D721Med (cell line): Measurements from ENCODE around the gene TSPAN2.

Experiments used
- DNase-seq: peaks from one replicate; pipeline ENCODE4 v3.0.0; 2011; ENCODE audit warnings: low spot score; ENCODE audit not compliant: insufficient read length
- FAIRE-seq: peaks from 2 replicates; lab custom pipeline; 2011; peaks lifted over from hg19 to GRCh38; lab: Jason Lieb, UNC
- TF ChIP-seq, protein P1 (sequence below): IDR thresholded peaks from 2 replicates; pipeline ENCODE4 v1.5.1; 2012; ENCODE audit warnings: mild to moderate bottlenecking, control low read depth; ENCODE audit not compliant: insufficient read depth; ENCODE audit errors: missing control alignments

TSPAN2 gene

DNA sequence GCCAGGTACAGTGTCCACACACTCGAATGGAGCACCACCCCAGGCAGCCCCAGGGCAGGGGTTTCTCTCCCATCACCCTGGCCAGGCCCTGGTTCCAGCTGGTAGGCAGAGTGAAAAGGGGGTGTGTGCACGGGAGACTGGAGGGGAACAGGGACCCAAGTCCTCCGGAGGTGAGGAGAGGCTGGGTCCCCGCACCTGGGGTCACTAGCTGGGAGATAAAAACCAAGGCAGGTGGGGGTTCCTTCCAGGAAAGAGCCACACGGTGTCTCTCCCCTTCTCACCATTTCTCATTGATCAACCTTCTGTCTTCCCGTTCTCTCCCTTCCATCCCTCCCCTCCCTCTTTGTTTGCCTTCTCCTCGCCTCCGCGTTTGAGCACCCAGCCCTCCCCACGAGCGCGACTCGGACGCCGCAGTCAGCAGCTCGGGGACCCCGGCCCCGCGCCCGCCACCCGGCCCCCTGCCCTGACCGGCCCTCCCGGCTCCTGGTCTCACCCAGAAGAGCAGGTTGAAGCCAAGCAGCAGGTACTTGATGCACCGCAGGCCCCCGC lies 358 bp downstream of the TSPAN2 start:
- no peak for FAIRE-seq
- no peak for DNase-seq
- TF ChIP-seq, protein P1, sequence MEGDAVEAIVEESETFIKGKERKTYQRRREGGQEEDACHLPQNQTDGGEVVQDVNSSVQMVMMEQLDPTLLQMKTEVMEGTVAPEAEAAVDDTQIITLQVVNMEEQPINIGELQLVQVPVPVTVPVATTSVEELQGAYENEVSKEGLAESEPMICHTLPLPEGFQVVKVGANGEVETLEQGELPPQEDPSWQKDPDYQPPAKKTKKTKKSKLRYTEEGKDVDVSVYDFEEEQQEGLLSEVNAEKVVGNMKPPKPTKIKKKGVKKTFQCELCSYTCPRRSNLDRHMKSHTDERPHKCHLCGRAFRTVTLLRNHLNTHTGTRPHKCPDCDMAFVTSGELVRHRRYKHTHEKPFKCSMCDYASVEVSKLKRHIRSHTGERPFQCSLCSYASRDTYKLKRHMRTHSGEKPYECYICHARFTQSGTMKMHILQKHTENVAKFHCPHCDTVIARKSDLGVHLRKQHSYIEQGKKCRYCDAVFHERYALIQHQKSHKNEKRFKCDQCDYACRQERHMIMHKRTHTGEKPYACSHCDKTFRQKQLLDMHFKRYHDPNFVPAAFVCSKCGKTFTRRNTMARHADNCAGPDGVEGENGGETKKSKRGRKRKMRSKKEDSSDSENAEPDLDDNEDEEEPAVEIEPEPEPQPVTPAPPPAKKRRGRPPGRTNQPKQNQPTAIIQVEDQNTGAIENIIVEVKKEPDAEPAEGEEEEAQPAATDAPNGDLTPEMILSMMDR = no peak

DNA sequence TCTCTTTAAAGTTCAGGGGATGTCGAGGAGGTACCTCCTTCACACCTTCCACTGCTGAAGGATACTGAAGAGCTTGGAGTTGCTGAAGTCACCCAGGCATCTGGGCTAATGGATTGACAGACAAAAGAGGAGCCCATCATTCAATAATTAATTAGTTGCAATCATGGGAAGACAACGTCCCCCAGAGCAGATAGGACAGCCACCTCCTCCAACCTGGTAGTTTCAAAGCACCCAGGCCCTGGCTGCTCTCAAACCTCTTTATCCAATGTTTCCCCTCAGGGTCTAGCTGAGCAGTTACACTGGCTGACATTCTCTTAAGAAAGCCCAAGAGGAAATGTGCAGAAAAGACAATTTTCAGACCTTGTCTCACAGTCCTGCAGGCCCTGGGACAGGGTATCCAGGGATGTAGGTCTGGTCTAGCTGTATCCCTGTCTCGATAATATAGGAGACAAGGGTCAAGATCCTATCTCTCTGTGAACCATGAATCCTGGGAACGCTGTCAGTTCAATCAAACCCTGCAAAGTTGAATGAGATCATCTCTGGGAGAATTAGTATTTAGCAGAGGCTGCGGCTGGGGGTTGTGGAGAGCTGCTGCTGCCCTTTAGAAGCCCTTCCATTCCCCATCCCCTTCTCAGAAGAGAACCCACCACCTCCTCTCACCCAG lies 1.1 kb downstream of the TSPAN2 start:
- TF ChIP-seq, protein P1 = no peak
- DNase-seq (no peak), FAIRE-seq (no peak)

DNA sequence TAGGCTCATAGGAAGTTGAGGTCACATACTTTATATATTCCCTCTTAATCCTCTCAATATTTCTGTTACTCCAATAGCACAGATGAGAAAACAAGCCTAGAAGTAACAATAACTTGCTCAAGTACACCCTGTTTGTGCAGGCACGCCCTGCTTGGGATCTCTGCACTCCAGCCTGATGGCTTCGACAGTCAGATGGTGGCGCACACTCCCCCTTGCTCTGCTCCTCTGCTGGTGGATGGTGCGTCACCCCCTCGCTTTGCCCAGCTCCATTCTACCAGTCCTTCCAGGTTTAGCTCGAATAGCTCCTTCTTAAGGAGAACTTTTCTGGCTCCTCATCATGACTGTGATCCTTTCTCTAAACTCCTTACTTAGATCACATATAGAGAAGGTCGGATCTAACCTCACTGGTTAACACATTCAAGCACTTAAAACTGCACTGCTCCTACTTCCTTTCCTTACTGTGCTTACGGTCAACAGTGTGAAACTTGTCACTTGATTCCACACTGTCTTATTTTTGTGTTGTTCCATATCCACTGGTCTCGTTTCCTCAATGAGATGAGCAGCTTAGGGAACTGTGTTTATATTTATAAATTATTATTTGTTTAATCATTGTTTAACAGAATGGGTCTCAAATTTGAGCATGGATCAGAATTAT lies 3.0 kb downstream of the TSPAN2 start:
- DNase-seq (no peak), FAIRE-seq (no peak)
- TF ChIP-seq, protein P1 = no peak

DNA sequence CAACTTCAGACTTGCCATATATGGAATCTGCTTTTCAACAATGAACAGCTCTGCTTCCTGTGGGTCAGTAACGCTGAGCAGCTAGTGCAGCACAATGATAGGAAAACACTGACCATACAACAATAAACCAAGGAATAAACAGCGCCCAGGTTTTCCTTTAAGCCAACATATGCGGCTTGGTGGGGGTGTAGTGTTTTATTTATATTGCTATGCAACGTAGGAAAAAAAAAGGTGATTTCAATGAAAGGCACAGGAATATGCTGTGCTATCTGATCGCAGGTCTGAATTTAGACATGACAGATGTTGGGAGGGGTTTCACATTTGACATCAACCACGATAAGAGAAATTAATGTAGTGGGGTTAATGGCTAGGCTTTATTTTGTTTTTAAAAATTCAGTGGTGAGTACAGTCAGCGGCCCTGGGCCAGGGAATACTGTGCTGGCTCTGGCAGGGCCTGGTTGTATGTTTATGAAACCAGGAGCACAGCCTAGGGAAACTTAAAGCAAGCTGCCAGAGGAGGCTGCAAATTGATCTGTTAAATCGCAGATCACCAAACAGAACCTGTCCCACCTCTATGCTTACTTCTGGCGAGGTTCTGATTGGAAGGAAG lies 4.3 kb downstream of the TSPAN2 start:
- FAIRE-seq = no peak
- TF ChIP-seq, protein P1 = no peak
- DNase-seq = no peak

DNA sequence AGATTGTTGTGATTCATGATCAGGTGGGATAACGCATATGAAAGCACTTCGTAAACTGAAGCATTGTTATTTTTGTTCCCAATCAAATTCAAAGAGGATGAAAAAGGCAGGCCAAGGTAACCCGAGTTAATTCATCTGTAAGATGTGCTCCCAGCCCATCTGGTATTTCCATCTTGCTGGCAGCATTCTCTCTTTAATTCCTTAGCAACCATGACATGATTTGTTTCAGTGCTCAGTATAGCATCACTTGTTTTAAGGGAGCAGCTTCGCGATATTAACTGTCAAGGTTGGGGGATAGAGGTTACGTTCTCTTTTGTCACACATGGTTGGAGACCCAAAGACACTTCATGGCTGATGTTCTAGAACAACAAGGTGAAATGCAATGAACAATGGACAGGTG lies 6.4 kb downstream of the TSPAN2 start:
- TF ChIP-seq, protein P1 = no peak
- FAIRE-seq (no peak), DNase-seq (no peak)

DNA sequence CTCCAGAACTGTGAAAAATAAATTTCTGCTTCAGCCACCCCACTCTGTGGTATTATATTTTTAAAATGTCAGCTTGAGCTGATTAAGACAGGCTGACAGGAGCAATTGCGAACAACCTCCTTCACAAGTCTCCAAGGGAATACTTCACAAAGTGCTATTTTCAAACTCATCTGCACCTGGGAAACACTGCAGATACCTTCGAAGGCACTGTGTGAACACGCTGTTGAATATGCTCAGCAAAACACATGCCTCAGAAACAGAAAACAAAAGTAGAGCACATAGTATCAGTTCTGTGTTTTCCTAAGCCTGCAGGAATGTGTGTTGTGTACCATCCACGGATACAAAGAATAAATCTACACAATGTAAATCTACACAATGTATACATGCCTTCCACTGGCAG lies 10.6 kb downstream of the TSPAN2 start:
- TF ChIP-seq, protein P1 = no peak
- FAIRE-seq = no peak
- no peak for DNase-seq

DNA sequence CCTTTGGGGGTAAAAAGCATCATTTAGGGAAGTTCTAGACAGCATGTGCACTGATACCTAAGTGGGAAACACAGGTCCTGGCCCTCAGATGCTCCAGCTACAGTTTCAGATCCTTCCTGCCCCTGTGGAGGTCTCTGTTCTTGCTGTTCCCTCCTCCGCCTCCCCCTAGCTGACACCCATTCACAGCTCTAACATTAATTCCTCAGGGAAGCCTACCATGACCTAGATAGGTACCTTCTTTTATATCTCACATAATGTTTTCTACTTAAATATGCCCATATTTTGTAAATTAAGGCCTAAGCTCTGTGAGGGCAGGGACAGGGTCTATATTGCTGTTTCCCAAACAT lies 11.3 kb downstream of the TSPAN2 start:
- DNase-seq (no peak), FAIRE-seq (no peak)
- TF ChIP-seq, protein P1 = no peak
